GM23338 (cell line): ENCODE data around the gene MTA1. TPM values are rescaled to one million over a fixed set of nuclear protein-coding genes. Genes with fewer than 3 reads are reported as not detected.

Source experiments
- ATAC-seq: fragments of 200-7000 bp; cut with Tn5 transposase; 3 replicates; pipeline ENCODE4 v1.9.1; 2020
- DNase-seq: peaks from one replicate; pipeline ENCODE4 v3.0.0-alpha.2; 2015; ENCODE audit warnings: low spot score
- H2AFZ ChIP-seq: fragments of 200-600 bp; sonication (generic); 2 replicates; pipeline ENCODE4 v1.8.0; 2016; ENCODE audit warnings: antibody characterized with exemption, mild to moderate bottlenecking, moderate library complexity
- H3F3A ChIP-seq: fragments of 200-600 bp; sonication (generic); replicated peaks from 2 replicates; pipeline ENCODE4 v1.8.0; 2017; ENCODE audit warnings: antibody characterized with exemption, mixed run types, low read depth
- H3K27ac ChIP-seq: fragments of 200-600 bp; sonication (generic); 2 replicates; pipeline ENCODE4 v1.6.1; 2016; ENCODE audit warnings: low read depth
- H3K27me3 ChIP-seq: fragments of 200-600 bp; sonication (generic); 2 replicates; pipeline ENCODE4 v1.8.0; 2016; ENCODE audit warnings: mild to moderate bottlenecking, mixed run types, moderate library complexity; ENCODE audit not compliant: insufficient read depth
- H3K36me3 ChIP-seq: fragments of 200-600 bp; sonication (generic); 2 replicates; pipeline ENCODE4 v1.8.0; 2016; ENCODE audit warnings: mild to moderate bottlenecking; ENCODE audit not compliant: insufficient read depth
- H3K4me1 ChIP-seq: fragments of 200-600 bp; sonication (generic); 2 replicates; pipeline ENCODE4 v1.8.0; 2016; ENCODE audit warnings: mild to moderate bottlenecking, moderate library complexity; ENCODE audit not compliant: insufficient read depth
- H3K4me2 ChIP-seq: fragments of 200-600 bp; sonication (generic); 2 replicates; pipeline ENCODE4 v1.7.1; 2017; ENCODE audit warnings: mixed run types
- H3K4me3 ChIP-seq: fragments of 200-600 bp; sonication (generic); 2 replicates; pipeline ENCODE4 v1.6.1; 2016; ENCODE audit warnings: mixed run types
- H3K79me2 ChIP-seq: fragments of 200-600 bp; sonication (generic); replicated peaks from 2 replicates; pipeline ENCODE4 v1.8.0; 2017; ENCODE audit warnings: mild to moderate bottlenecking; ENCODE audit not compliant: insufficient read depth
- H3K9me2 ChIP-seq: fragments of 200-600 bp; sonication (generic); 2 replicates; pipeline ENCODE4 v1.8.0; 2017; ENCODE audit not compliant: insufficient read depth
- H4K20me1 ChIP-seq: fragments of 200-600 bp; sonication (generic); replicated peaks from 2 replicates; pipeline ENCODE4 v1.8.0; 2017; ENCODE audit warnings: mild to moderate bottlenecking; ENCODE audit not compliant: insufficient read depth
- H3K27ac Mint-ChIP-seq: 2 replicates; pipeline ENCODE4 v1.8.0; 2020; ENCODE audit warnings: inconsistent platforms, mild to moderate bottlenecking, moderate library complexity, mixed read lengths
- H3K27me3 Mint-ChIP-seq: 3 replicates; pipeline ENCODE4 v1.8.0; 2022; ENCODE audit warnings: low read depth, mild to moderate bottlenecking, moderate library complexity, mixed read lengths, inconsistent platforms; ENCODE audit not compliant: insufficient read depth, poor library complexity
- H3K36me3 Mint-ChIP-seq: 3 replicates; pipeline ENCODE4 v1.8.0; 2021; ENCODE audit warnings: low read depth, mild to moderate bottlenecking, inconsistent platforms, moderate library complexity, mixed read lengths
- H3K4me1 Mint-ChIP-seq: 3 replicates; pipeline ENCODE4 v1.8.0; 2020; ENCODE audit warnings: mild to moderate bottlenecking, inconsistent platforms, mixed read lengths
- H3K4me3 Mint-ChIP-seq: 3 replicates; pipeline ENCODE4 v1.8.0; 2021; ENCODE audit warnings: moderate library complexity, mild to moderate bottlenecking, inconsistent platforms, mixed read lengths
- H3K9me3 Mint-ChIP-seq: 3 replicates; pipeline ENCODE4 v1.8.0; 2020; ENCODE audit warnings: moderate library complexity, mild to moderate bottlenecking, inconsistent platforms, mixed read lengths
- CREB1 ChIP-seq: fragments of 250-450 bp; sonication (Bioruptor Pico); IDR thresholded peaks from 2 replicates; pipeline ENCODE4 v1.5.0; 2020; ENCODE audit warnings: low read depth, mild to moderate bottlenecking, moderate library complexity
- ETS1 ChIP-seq: IDR thresholded peaks from 2 replicates; pipeline ENCODE4 v1.6.1; 2016; ENCODE audit warnings: antibody characterized with exemption
- EZH2 ChIP-seq: fragments of 200-600 bp; sonication (generic); IDR thresholded peaks from one replicate; pipeline ENCODE4 v1.8.0; 2017; ENCODE audit warnings: antibody characterized with exemption, mild to moderate bottlenecking, low read depth; ENCODE audit not compliant: unreplicated experiment
- EZH2phosphoT487 ChIP-seq: fragments of 200-600 bp; sonication (generic); IDR thresholded peaks from one replicate; pipeline ENCODE4 v1.8.1; 2018; ENCODE audit warnings: antibody characterized with exemption; ENCODE audit not compliant: unreplicated experiment
- JUNB ChIP-seq: IDR thresholded peaks from one replicate; pipeline ENCODE4 v1.6.1; 2016; ENCODE audit warnings: antibody characterized with exemption; ENCODE audit not compliant: unreplicated experiment
- NANOG ChIP-seq: IDR thresholded peaks from 2 replicates; pipeline ENCODE4 v1.6.1; 2016; ENCODE audit warnings: antibody characterized with exemption, borderline replicate concordance
- POLR2AphosphoS5 ChIP-seq: IDR thresholded peaks from 2 replicates; pipeline ENCODE4 v1.6.1; 2016; ENCODE audit warnings: antibody characterized with exemption, low read depth
- STAT1 ChIP-seq: IDR thresholded peaks from one replicate; pipeline ENCODE4 v1.6.1; 2016; ENCODE audit warnings: antibody characterized with exemption; ENCODE audit not compliant: unreplicated experiment
- ZNF114 ChIP-seq: fragments of 250-450 bp; sonication (Bioruptor Pico); IDR thresholded peaks from 2 replicates; pipeline ENCODE4 v1.5.0; 2020; ENCODE audit warnings: mild to moderate bottlenecking, moderate library complexity
- ZNF331 ChIP-seq: fragments of 250-450 bp; sonication (Bioruptor Pico); IDR thresholded peaks from 2 replicates; pipeline ENCODE4 v1.5.0; 2020; ENCODE audit warnings: low read depth, mild to moderate bottlenecking, moderate library complexity
- polyA plus RNA-seq: library from polyadenylated mRNA; unstranded; fragments of >200 nt; fragmentation: Nextera tagmentation; extraction: Ambion mirVana; gene quantifications from 2 replicates; pipeline ENCODE4 v1.2.1, GENCODE V29; 2016
- total RNA-seq: library from RNA; depleted of rRNA; stranded (reverse); fragments of >200 nt; shearing (Covaris generic); gene quantifications from 2 replicates; pipeline ENCODE4 v1.2.3, GENCODE V29; 2014
- TF ChIP-seq, protein P1 (sequence below): fragments of 250-450 bp; sonication (Bioruptor Pico); IDR thresholded peaks from 2 replicates; pipeline ENCODE4 v1.5.0; 2020; ENCODE audit warnings: mild to moderate bottlenecking, moderate library complexity

The MTA1 gene
- total and polyA plus RNA-seq, 2 experiments from 2014 or later, result 53.3 to 126 TPM

DNA sequence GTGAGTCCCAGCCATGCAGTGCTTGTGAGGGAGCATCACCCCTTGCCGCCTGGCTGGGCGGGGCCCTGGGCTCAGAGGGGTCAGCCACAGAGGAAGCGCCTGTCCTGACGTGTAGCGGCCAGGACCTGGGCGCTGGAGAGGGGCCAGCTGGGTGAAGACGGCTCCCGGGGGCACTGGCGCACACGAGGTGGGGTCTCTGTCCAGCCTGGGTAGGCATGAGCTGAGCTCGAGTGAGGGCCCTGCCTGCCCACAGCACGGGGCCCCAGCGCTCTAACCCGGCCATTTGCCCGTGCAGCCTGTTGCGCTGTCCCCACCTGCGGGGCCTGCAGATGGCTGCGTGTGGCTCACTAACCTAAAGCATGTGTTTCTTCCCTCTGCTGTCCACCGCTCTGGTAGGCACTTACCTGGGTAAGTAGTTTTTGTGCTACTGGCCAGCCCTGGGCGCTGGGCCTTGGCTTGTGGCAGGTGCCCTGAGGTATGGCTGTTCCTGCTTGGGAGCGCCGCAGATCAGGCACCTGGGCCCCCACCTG is 48.4 kb downstream of the MTA1 start:
- H3K9me3 Mint-ChIP-seq, result no peaks in the 10 kb centered on the region
- H3K36me3 Mint-ChIP-seq, result peaks cover 16% of the 10 kb centered on the region; the same call in 2 of the 3 replicates
- H3K36me3 ChIP-seq, result no peaks in the 10 kb centered on the region; the same call in 1 of the 2 replicates
- no peak overlapping the region for H2AFZ ChIP-seq
- H4K20me1 ChIP-seq, result no peaks in the 10 kb centered on the region; the same call in 1 of the 2 replicates
- H3K79me2 ChIP-seq, result no peaks in the 10 kb centered on the region
- H3K27ac ChIP-seq, result no peak overlapping the region
- no peak for TF ChIP-seq POLR2AphosphoS5
- no peak for TF ChIP-seq NANOG
- no peak for TF ChIP-seq ZNF331 (CRISPR knock-in tag)
- no peak for TF ChIP-seq JUNB
- TF ChIP-seq ETS1, result no peak
- TF ChIP-seq STAT1, result no peak
- no peak for TF ChIP-seq EZH2phosphoT487
- no peak for TF ChIP-seq CREB1 (CRISPR knock-in tag)
- TF ChIP-seq EZH2, result no peak
- TF ChIP-seq, protein P1, sequence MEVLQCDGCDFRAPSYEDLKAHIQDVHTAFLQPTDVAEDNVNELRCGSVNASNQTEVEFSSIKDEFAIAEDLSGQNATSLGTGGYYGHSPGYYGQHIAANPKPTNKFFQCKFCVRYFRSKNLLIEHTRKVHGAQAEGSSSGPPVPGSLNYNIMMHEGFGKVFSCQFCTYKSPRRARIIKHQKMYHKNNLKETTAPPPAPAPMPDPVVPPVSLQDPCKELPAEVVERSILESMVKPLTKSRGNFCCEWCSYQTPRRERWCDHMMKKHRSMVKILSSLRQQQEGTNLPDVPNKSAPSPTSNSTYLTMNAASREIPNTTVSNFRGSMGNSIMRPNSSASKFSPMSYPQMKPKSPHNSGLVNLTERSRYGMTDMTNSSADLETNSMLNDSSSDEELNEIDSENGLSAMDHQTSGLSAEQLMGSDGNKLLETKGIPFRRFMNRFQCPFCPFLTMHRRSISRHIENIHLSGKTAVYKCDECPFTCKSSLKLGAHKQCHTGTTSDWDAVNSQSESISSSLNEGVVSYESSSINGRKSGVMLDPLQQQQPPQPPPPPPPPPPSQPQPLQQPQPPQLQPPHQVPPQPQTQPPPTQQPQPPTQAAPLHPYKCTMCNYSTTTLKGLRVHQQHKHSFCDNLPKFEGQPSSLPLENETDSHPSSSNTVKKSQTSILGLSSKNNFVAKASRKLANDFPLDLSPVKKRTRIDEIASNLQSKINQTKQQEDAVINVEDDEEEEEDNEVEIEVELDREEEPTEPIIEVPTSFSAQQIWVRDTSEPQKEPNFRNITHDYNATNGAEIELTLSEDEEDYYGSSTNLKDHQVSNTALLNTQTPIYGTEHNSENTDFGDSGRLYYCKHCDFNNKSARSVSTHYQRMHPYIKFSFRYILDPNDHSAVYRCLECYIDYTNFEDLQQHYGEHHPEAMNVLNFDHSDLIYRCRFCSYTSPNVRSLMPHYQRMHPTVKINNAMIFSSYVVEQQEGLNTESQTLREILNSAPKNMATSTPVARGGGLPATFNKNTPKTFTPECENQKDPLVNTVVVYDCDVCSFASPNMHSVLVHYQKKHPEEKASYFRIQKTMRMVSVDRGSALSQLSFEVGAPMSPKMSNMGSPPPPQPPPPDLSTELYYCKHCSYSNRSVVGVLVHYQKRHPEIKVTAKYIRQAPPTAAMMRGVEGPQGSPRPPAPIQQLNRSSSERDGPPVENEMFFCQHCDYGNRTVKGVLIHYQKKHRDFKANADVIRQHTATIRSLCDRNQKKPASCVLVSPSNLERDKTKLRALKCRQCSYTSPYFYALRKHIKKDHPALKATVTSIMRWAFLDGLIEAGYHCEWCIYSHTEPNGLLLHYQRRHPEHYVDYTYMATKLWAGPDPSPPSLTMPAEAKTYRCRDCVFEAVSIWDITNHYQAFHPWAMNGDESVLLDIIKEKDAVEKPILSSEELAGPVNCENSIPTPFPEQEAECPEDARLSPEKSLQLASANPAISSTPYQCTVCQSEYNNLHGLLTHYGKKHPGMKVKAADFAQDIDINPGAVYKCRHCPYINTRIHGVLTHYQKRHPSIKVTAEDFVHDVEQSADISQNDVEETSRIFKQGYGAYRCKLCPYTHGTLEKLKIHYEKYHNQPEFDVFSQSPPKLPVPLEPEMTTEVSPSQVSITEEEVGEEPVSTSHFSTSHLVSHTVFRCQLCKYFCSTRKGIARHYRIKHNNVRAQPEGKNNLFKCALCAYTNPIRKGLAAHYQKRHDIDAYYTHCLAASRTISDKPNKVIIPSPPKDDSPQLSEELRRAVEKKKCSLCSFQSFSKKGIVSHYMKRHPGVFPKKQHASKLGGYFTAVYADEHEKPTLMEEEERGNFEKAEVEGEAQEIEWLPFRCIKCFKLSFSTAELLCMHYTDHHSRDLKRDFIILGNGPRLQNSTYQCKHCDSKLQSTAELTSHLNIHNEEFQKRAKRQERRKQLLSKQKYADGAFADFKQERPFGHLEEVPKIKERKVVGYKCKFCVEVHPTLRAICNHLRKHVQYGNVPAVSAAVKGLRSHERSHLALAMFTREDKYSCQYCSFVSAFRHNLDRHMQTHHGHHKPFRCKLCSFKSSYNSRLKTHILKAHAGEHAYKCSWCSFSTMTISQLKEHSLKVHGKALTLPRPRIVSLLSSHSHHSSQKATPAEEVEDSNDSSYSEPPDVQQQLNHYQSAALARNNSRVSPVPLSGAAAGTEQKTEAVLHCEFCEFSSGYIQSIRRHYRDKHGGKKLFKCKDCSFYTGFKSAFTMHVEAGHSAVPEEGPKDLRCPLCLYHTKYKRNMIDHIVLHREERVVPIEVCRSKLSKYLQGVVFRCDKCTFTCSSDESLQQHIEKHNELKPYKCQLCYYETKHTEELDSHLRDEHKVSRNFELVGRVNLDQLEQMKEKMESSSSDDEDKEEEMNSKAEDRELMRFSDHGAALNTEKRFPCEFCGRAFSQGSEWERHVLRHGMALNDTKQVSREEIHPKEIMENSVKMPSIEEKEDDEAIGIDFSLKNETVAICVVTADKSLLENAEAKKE (CRISPR knock-in tag), result no peak
- TF ChIP-seq ZNF114 (CRISPR knock-in tag), result no peak
- peaks cover 13% of the 10 kb centered on the region for H3K27me3 Mint-ChIP-seq
- peaks cover 5% of the 10 kb centered on the region; the same call in 1 of the 2 replicates for H3F3A ChIP-seq
- no peak overlapping the region for H3K4me3 ChIP-seq
- DNase-seq (no peak), ATAC-seq (no peak)
- no peaks in the 10 kb centered on the region for H3K27me3 ChIP-seq
- H3K4me1 ChIP-seq, result peaks cover 9% of the 10 kb centered on the region; the same call in 1 of the 2 replicates
- H3K27ac Mint-ChIP-seq, result no peak overlapping the region
- no peak overlapping the region for H3K4me2 ChIP-seq
- no peak overlapping the region for H3K4me3 Mint-ChIP-seq
- peaks cover 5% of the 10 kb centered on the region for H3K4me1 Mint-ChIP-seq
- H3K9me2 ChIP-seq, result no peaks in the 10 kb centered on the region
